Measurements from ENCODE around the gene TANC1. TPM values are rescaled to one million over a fixed set of nuclear protein-coding genes. Genes with fewer than 3 reads are reported as not detected.
A peak's percentile ranks its signal among the peaks of the same experiment; 100 is the strongest.

The TANC1 gene
- total RNA-seq, 2 donors from 2014 or later = 70.1 to 86.1 TPM

- peaks cover 19 to 60% of the 10 kb centered on the region in 2 donors for H3K4me1 ChIP-seq (ENCODE audit: control insufficient read depth in 1 of 2, low read depth in 2 of 2)
- TF ChIP-seq, protein P1, sequence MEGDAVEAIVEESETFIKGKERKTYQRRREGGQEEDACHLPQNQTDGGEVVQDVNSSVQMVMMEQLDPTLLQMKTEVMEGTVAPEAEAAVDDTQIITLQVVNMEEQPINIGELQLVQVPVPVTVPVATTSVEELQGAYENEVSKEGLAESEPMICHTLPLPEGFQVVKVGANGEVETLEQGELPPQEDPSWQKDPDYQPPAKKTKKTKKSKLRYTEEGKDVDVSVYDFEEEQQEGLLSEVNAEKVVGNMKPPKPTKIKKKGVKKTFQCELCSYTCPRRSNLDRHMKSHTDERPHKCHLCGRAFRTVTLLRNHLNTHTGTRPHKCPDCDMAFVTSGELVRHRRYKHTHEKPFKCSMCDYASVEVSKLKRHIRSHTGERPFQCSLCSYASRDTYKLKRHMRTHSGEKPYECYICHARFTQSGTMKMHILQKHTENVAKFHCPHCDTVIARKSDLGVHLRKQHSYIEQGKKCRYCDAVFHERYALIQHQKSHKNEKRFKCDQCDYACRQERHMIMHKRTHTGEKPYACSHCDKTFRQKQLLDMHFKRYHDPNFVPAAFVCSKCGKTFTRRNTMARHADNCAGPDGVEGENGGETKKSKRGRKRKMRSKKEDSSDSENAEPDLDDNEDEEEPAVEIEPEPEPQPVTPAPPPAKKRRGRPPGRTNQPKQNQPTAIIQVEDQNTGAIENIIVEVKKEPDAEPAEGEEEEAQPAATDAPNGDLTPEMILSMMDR (IDR thresholded peaks at IDR 0.05) = no peak
- no peaks in the 10 kb centered on the region for H3K9me3 ChIP-seq
- H3K4me3 ChIP-seq = no peak overlapping the region
- H3K27me3 ChIP-seq (replicated peaks; ENCODE audit: insufficient read depth) = no peaks in the 10 kb centered on the region
- DNase-seq (ENCODE audit: low spot score) (no peak), ATAC-seq (ENCODE audit: insufficient number of reproducible peaks, low FRiP score, low read depth) (no peak)
- peak overlapping the region in 1 of 2 donors; percentile 32 for H3K27ac ChIP-seq
- H3K36me3 ChIP-seq = no peaks in the 10 kb centered on the region
These were observed 113.7 kb downstream of the TANC1 start for GRCh38 chr2:159082119-159082518.

- H3K27ac ChIP-seq = peak overlapping the region; percentile 81 to 95
- H3K36me3 ChIP-seq = no peaks in the 10 kb centered on the region
- no peak overlapping the region for H3K4me3 ChIP-seq
- TF ChIP-seq, protein P1 (IDR thresholded peaks at IDR 0.05) = no peak
- no peaks in the 10 kb centered on the region for H3K27me3 ChIP-seq (replicated peaks; ENCODE audit: insufficient read depth)
- H3K4me1 ChIP-seq (ENCODE audit: control insufficient read depth in 1 of 2, low read depth in 2 of 2) = peaks cover 34 to 86% of the 10 kb centered on the region in 2 donors
- no peaks in the 10 kb centered on the region for H3K9me3 ChIP-seq
- ATAC-seq (ENCODE audit: insufficient number of reproducible peaks, low FRiP score, low read depth) = peak; percentile 66
- no peak for DNase-seq (ENCODE audit: low spot score)
These were observed 116.2 kb downstream of the TANC1 start for GRCh38 chr2:159084384-159085370.

DNA sequence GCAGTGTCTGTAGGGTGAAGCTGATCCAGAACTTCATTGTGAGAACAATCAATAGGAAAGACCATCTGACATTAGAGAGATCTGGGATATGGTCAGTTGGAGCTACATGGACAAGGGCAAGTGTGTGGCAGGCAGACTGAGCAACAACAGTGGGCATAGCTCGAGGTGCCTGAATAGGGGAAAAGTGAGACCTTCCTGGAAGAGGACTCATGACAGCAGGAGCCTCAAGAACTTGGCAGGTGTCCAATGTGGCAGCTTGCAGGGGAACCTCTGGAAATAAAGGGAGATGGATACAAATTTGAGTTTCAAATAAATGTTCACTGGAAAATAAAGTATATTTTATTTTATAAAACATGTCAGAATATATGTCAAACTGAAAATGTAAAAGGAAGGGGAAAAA is 117.9 kb downstream of the TANC1 start:
- Histone ChIP-seq H3K4me3 (no peak overlapping the region), H3K4me1 (ENCODE audit: control insufficient read depth in 1 of 2, low read depth in 2 of 2) (peaks cover 50 to 91% of the 10 kb centered on the region in 2 donors), H3K9me3 (no peaks in the 10 kb centered on the region), H3K36me3 (no peaks in the 10 kb centered on the region), H3K27me3 (replicated peaks; ENCODE audit: insufficient read depth) (no peaks in the 10 kb centered on the region), H3K27ac (peak overlapping the region; percentile 81 to 95)
- ATAC-seq (ENCODE audit: insufficient number of reproducible peaks, low FRiP score, low read depth) (no peak), DNase-seq (ENCODE audit: low spot score) (no peak)
- TF ChIP-seq, protein P1 (IDR thresholded peaks at IDR 0.05) = no peak

GRCh38 chr2:159086826-159087225 is 118.4 kb downstream of the TANC1 start:
- no peaks in the 10 kb centered on the region for H3K36me3 ChIP-seq
- peak overlapping the region; percentile 6 to 95 for H3K27ac ChIP-seq
- TF ChIP-seq, protein P1 (IDR thresholded peaks at IDR 0.05) = no peak
- ATAC-seq (ENCODE audit: insufficient number of reproducible peaks, low FRiP score, low read depth) (no peak), DNase-seq (ENCODE audit: low spot score) (no peak)
- no peaks in the 10 kb centered on the region for H3K9me3 ChIP-seq
- no peaks in the 10 kb centered on the region for H3K27me3 ChIP-seq (replicated peaks; ENCODE audit: insufficient read depth)
- H3K4me1 ChIP-seq (ENCODE audit: control insufficient read depth in 1 of 2, low read depth in 2 of 2) = peaks cover 55 to 93% of the 10 kb centered on the region in 2 donors
- H3K4me3 ChIP-seq = no peak overlapping the region

DNA sequence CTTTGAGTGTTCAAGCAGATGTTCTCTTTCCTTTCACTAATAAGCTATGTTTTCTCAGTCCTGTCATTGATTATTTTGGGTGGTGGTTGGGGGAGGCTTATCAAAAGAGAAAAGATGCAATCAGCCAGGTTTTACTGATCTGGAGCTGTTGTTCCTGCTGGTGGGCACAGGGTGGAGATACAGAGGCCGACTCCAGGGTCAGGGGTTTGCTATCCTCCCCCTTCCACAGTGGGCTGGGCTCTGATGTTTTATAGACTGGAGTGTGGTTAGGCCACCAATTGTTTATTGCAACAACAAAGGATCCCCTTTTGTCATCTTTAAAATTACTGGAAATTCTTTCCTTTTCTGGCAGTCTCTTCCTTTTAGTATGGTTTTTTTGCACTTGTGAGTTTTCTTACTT is 120.5 kb downstream of the TANC1 start:
- Histone ChIP-seq H3K27me3 (replicated peaks; ENCODE audit: insufficient read depth) (no peaks in the 10 kb centered on the region), H3K36me3 (no peaks in the 10 kb centered on the region), H3K4me1 (ENCODE audit: control insufficient read depth in 1 of 2, low read depth in 2 of 2) (peaks cover 70 to 100% of the 10 kb centered on the region in 2 donors), H3K4me3 (no peak overlapping the region), H3K9me3 (no peaks in the 10 kb centered on the region), H3K27ac (peak overlapping the region; percentile 88 to 95)
- TF ChIP-seq, protein P1 (IDR thresholded peaks at IDR 0.05) = no peak
- ATAC-seq (ENCODE audit: insufficient number of reproducible peaks, low FRiP score, low read depth) (no peak), DNase-seq (ENCODE audit: low spot score) (no peak)

All from thoracic aorta (tissue), 2 donors.